ENCODE results near the gene SMARCAL1.

SMARCAL1 gene

DNA sequence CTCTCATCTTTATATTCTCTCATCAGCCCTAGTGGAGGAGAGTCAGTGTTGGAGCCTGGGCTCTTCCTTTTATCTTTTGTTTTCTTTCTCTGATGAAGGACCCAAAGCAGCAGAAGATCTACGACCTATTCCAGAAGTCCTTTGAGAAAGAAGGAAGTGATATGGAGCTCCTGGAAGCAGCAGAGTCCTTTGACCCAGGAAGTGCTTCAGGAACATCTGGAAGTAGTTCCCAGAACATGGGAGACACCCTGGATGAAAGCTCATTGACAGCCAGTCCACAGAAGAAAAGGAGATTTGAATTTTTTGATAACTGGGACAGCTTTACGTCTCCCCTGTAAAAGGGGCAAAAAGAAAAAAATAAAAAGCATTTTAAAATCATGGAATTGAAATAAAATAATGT is 70.4 kb downstream of the SMARCAL1 start:
- POLR2A ChIA-PET: interaction anchor here (0.9 kb wide), 1 partner anchor 16 kb away, joined by 6 read pairs; the partner anchor contains the start of gene RPL37A
- no peak overlapping the region for H3K27ac ChIP-seq (ENCODE audit: extremely low read depth, low read depth, low read length)
- TF ChIP-seq ZBTB21 (tag by site-specific recombination; IDR thresholded peaks at IDR 0.05) (no peak), ZSCAN23 (tag by site-specific recombination; IDR thresholded peaks at IDR 0.05) (no peak), PRDM1 (tag by site-specific recombination; IDR thresholded peaks at IDR 0.05) (no peak), HOXC10 (CRISPR knock-in tag; IDR thresholded peaks at IDR 0.05) (no peak), ZNF350 (tag by site-specific recombination; IDR thresholded peaks at IDR 0.05) (no peak), ZNF610 (tag by site-specific recombination; IDR thresholded peaks at IDR 0.05; ENCODE audit: borderline replicate concordance) (no peak), SP3 (tag by site-specific recombination; IDR thresholded peaks at IDR 0.05) (no peak), ZNF544 (tag by site-specific recombination; IDR thresholded peaks at IDR 0.05) (no peak), ZSCAN16 (tag by site-specific recombination; IDR thresholded peaks at IDR 0.05) (no peak), KLF16 (tag by site-specific recombination; IDR thresholded peaks at IDR 0.05) (no peak)
- TF ChIP-seq, protein P1, sequence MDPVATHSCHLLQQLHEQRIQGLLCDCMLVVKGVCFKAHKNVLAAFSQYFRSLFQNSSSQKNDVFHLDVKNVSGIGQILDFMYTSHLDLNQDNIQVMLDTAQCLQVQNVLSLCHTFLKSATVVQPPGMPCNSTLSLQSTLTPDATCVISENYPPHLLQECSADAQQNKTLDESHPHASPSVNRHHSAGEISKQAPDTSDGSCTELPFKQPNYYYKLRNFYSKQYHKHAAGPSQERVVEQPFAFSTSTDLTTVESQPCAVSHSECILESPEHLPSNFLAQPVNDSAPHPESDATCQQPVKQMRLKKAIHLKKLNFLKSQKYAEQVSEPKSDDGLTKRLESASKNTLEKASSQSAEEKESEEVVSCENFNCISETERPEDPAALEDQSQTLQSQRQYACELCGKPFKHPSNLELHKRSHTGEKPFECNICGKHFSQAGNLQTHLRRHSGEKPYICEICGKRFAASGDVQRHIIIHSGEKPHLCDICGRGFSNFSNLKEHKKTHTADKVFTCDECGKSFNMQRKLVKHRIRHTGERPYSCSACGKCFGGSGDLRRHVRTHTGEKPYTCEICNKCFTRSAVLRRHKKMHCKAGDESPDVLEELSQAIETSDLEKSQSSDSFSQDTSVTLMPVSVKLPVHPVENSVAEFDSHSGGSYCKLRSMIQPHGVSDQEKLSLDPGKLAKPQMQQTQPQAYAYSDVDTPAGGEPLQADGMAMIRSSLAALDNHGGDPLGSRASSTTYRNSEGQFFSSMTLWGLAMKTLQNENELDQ (tag by site-specific recombination; IDR thresholded peaks at IDR 0.05; ENCODE audit: low read depth): no peak
- TF ChIP-seq, protein P2, sequence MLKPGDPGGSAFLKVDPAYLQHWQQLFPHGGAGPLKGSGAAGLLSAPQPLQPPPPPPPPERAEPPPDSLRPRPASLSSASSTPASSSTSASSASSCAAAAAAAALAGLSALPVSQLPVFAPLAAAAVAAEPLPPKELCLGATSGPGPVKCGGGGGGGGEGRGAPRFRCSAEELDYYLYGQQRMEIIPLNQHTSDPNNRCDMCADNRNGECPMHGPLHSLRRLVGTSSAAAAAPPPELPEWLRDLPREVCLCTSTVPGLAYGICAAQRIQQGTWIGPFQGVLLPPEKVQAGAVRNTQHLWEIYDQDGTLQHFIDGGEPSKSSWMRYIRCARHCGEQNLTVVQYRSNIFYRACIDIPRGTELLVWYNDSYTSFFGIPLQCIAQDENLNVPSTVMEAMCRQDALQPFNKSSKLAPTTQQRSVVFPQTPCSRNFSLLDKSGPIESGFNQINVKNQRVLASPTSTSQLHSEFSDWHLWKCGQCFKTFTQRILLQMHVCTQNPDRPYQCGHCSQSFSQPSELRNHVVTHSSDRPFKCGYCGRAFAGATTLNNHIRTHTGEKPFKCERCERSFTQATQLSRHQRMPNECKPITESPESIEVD (tag by site-specific recombination; IDR thresholded peaks at IDR 0.05): no peak
- TF ChIP-seq, protein P3, sequence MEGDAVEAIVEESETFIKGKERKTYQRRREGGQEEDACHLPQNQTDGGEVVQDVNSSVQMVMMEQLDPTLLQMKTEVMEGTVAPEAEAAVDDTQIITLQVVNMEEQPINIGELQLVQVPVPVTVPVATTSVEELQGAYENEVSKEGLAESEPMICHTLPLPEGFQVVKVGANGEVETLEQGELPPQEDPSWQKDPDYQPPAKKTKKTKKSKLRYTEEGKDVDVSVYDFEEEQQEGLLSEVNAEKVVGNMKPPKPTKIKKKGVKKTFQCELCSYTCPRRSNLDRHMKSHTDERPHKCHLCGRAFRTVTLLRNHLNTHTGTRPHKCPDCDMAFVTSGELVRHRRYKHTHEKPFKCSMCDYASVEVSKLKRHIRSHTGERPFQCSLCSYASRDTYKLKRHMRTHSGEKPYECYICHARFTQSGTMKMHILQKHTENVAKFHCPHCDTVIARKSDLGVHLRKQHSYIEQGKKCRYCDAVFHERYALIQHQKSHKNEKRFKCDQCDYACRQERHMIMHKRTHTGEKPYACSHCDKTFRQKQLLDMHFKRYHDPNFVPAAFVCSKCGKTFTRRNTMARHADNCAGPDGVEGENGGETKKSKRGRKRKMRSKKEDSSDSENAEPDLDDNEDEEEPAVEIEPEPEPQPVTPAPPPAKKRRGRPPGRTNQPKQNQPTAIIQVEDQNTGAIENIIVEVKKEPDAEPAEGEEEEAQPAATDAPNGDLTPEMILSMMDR (tag by site-specific recombination; IDR thresholded peaks at IDR 0.05): no peak
- TF ChIP-seq, protein P4, sequence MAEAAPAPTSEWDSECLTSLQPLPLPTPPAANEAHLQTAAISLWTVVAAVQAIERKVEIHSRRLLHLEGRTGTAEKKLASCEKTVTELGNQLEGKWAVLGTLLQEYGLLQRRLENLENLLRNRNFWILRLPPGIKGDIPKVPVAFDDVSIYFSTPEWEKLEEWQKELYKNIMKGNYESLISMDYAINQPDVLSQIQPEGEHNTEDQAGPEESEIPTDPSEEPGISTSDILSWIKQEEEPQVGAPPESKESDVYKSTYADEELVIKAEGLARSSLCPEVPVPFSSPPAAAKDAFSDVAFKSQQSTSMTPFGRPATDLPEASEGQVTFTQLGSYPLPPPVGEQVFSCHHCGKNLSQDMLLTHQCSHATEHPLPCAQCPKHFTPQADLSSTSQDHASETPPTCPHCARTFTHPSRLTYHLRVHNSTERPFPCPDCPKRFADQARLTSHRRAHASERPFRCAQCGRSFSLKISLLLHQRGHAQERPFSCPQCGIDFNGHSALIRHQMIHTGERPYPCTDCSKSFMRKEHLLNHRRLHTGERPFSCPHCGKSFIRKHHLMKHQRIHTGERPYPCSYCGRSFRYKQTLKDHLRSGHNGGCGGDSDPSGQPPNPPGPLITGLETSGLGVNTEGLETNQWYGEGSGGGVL (tag by site-specific recombination; IDR thresholded peaks at IDR 0.05): no peak
- H3K4me3 ChIP-seq (ENCODE audit: low read depth, low read length): no peak overlapping the region
- CTCF ChIA-PET: no interaction called here
- peaks cover 0 to 46% of the 10 kb centered on the region in 2 experiments; a peak in 2 of 3 replicates for H3K36me3 ChIP-seq (ENCODE audit: control insufficient read depth in 2 of 2, insufficient read depth in 1 of 2, low read length in 2 of 2)
- no peaks in the 10 kb centered on the region for H3K4me1 ChIP-seq (ENCODE audit: control insufficient read depth, insufficient read depth, low read length)
- no peaks in the 10 kb centered on the region for H3K9me3 ChIP-seq (ENCODE audit: control insufficient read depth, insufficient read depth, low read depth, low read length)

DNA sequence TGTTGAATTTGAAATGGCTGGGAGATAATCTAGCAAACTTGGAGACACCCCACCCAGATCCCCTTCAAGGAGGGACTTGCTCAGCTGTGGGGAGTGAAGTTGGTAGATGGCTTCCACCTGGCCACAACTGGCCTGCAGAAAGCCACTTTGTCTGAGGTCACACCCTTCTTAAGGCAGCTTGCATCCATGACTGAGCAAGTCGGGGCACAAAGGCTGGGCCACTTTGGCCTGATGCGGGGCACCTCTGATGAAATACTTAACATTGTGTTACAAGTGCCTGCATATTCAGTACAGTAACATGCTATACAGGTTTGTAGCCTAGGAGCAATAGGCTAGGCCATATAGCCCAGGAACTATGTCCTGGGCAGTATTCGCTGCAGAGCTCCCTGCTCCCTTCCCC is 73.0 kb downstream of the SMARCAL1 start:
- ChIA-PET CTCF (no interaction called here), POLR2A (no interaction called here)
- TF ChIP-seq, protein P2 (tag by site-specific recombination; IDR thresholded peaks at IDR 0.05): no peak
- TF ChIP-seq ZNF530 (tag by site-specific recombination; IDR thresholded peaks at IDR 0.05; ENCODE audit: low read depth): no peak
- Histone ChIP-seq H3K4me3 (ENCODE audit: low read depth, low read length) (no peak overlapping the region), H3K4me1 (ENCODE audit: control insufficient read depth, insufficient read depth, low read length) (no peaks in the 10 kb centered on the region), H3K36me3 (ENCODE audit: control insufficient read depth in 2 of 2, insufficient read depth in 1 of 2, low read length in 2 of 2) (peaks cover 0 to 24% of the 10 kb centered on the region in 2 experiments; a peak in 2 of 3 replicates), H3K27ac (ENCODE audit: extremely low read depth, low read depth, low read length) (no peak overlapping the region), H3K9me3 (ENCODE audit: control insufficient read depth, insufficient read depth, low read depth, low read length) (no peaks in the 10 kb centered on the region)

Data from HEK293 (cell line).